ENCODE data around the gene GCGR.

Gene GCGR

GRCh38 chr17:81845361-81845760 is 41.4 kb downstream of the GCGR start:
- Histone ChIP-seq H3K4me2 (ENCODE audit: insufficient read depth, low read length) (no peak overlapping the region), H3K36me3 (ENCODE audit: insufficient read depth, low read length) (peaks cover 67% of the 10 kb centered on the region), H3K79me2 (ENCODE audit: insufficient read depth, low read length) (peaks cover 3% of the 10 kb centered on the region; the same call in 1 of the 2 replicates), H3K4me1 (ENCODE audit: insufficient read depth, low read length) (no peaks in the 10 kb centered on the region), H3K4me3 (ENCODE audit: low read depth in 1 of 2, low read length in 2 of 2) (no peak overlapping the region), H3K27me3 (ENCODE audit: insufficient read depth, low read length, poor library complexity) (no peaks in the 10 kb centered on the region), H3K9me3 (ENCODE audit: insufficient read depth, low read length, severe bottlenecking) (no peaks in the 10 kb centered on the region), H3K27ac (ENCODE audit: low read length) (no peak overlapping the region), H2AFZ (ENCODE audit: low read depth, low read length) (no peak overlapping the region), H3K9ac (ENCODE audit: low read depth, low read length) (no peak overlapping the region), H4K20me1 (ENCODE audit: insufficient read depth, low read length) (peaks cover 30% of the 10 kb centered on the region)
- no peak for DNase-seq
- no peak for TF ChIP-seq CTCF (IDR thresholded peaks at IDR 0.05; ENCODE audit: borderline replicate concordance, extremely low read depth, low read length, poor library complexity, severe bottlenecking)
- no peak for TF ChIP-seq EZH2 (IDR thresholded peaks at IDR 0.05; ENCODE audit: borderline replicate concordance, low read depth, low read length, severe bottlenecking)
- no peak for ATAC-seq (ENCODE audit: insufficient read depth, low read depth)

- no peaks in the 10 kb centered on the region for H3K27me3 ChIP-seq (ENCODE audit: insufficient read depth, low read length, poor library complexity)
- no peaks in the 10 kb centered on the region for H3K9me3 ChIP-seq (ENCODE audit: insufficient read depth, low read length, severe bottlenecking)
- no peak overlapping the region for H2AFZ ChIP-seq (ENCODE audit: low read depth, low read length)
- no peak for TF ChIP-seq EZH2 (IDR thresholded peaks at IDR 0.05; ENCODE audit: borderline replicate concordance, low read depth, low read length, severe bottlenecking)
- TF ChIP-seq CTCF (IDR thresholded peaks at IDR 0.05; ENCODE audit: borderline replicate concordance, extremely low read depth, low read length, poor library complexity, severe bottlenecking) = no peak
- H3K4me1 ChIP-seq (ENCODE audit: insufficient read depth, low read length) = no peaks in the 10 kb centered on the region
- ATAC-seq (ENCODE audit: insufficient read depth, low read depth) (no peak), DNase-seq (no peak)
- H3K4me3 ChIP-seq (ENCODE audit: low read depth in 1 of 2, low read length in 2 of 2) = no peak overlapping the region
- no peak overlapping the region for H3K4me2 ChIP-seq (ENCODE audit: insufficient read depth, low read length)
- H3K79me2 ChIP-seq (ENCODE audit: insufficient read depth, low read length) = peaks cover 5% of the 10 kb centered on the region; the same call in 1 of the 2 replicates
- peaks cover 69% of the 10 kb centered on the region for H3K36me3 ChIP-seq (ENCODE audit: insufficient read depth, low read length)
- no peak overlapping the region for H3K27ac ChIP-seq (ENCODE audit: low read length)
- H3K9ac ChIP-seq (ENCODE audit: low read depth, low read length) = no peak overlapping the region
- H4K20me1 ChIP-seq (ENCODE audit: insufficient read depth, low read length) = peaks cover 30% of the 10 kb centered on the region
These were observed 42.2 kb downstream of the GCGR start for GRCh38 chr17:81845881-81846742.

- TF ChIP-seq CTCF (IDR thresholded peaks at IDR 0.05; ENCODE audit: borderline replicate concordance, extremely low read depth, low read length, poor library complexity, severe bottlenecking) (no peak), EZH2 (IDR thresholded peaks at IDR 0.05; ENCODE audit: borderline replicate concordance, low read depth, low read length, severe bottlenecking) (no peak)
- Histone ChIP-seq H3K79me2 (ENCODE audit: insufficient read depth, low read length) (peaks cover 13% of the 10 kb centered on the region), H3K9ac (ENCODE audit: low read depth, low read length) (no peak overlapping the region), H3K27ac (ENCODE audit: low read length) (no peak overlapping the region), H3K4me1 (ENCODE audit: insufficient read depth, low read length) (no peaks in the 10 kb centered on the region), H3K36me3 (ENCODE audit: insufficient read depth, low read length) (peaks cover 78% of the 10 kb centered on the region), H3K27me3 (ENCODE audit: insufficient read depth, low read length, poor library complexity) (no peaks in the 10 kb centered on the region), H3K9me3 (ENCODE audit: insufficient read depth, low read length, severe bottlenecking) (no peaks in the 10 kb centered on the region), H4K20me1 (ENCODE audit: insufficient read depth, low read length) (peaks cover 32% of the 10 kb centered on the region), H3K4me3 (ENCODE audit: low read depth in 1 of 2, low read length in 2 of 2) (no peak overlapping the region), H3K4me2 (ENCODE audit: insufficient read depth, low read length) (no peak overlapping the region), H2AFZ (ENCODE audit: low read depth, low read length) (no peak overlapping the region)
- DNase-seq (no peak), ATAC-seq (ENCODE audit: insufficient read depth, low read depth) (no peak)
These were observed 43.1 kb downstream of the GCGR start for GRCh38 chr17:81846743-81847689.
